ENCODE data around the gene GRM2.
"Not testable (repeated sequence)": the region's sequence is repeated elsewhere in the genome, so short reads cannot be mapped to it uniquely, and the experiment has no call there.

Gene GRM2

DNA sequence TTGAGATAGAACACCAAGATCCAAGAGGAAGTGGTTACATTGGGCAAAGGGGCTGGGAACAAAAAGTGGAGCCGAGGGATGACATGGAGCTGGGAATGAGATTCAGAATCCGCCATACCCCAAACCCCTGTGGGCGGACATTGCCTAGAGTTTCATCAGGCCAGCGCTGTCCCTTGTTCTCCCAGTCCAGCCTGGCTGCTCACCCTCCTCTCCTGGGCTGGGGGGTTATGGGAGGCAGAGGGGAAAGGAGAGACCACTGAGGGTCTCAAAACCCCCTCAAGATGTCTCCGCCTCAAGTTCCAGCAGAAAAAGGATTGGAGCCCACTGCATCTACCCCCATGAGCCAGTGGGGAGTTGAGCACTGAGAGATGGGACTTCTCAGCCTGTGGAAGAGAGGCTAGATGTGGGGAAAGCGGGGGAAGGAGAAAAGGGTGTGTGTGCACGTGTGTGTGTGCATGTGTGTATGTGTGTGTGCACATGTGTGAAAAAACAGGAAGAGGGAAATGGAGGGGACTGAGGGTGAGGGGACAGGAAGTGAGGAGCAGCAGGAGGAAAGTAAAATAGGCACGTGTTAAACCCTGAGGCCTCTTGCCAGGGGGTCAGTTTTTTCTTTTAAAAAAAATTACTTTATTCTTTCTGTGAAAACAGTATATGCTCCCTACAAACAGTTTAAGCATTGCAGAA, 14.3 kb downstream of the GRM2 start:
- no peak for DNase-seq (ENCODE audit: low read depth in 4 of 4, low spot score in 1 of 4)

DNA sequence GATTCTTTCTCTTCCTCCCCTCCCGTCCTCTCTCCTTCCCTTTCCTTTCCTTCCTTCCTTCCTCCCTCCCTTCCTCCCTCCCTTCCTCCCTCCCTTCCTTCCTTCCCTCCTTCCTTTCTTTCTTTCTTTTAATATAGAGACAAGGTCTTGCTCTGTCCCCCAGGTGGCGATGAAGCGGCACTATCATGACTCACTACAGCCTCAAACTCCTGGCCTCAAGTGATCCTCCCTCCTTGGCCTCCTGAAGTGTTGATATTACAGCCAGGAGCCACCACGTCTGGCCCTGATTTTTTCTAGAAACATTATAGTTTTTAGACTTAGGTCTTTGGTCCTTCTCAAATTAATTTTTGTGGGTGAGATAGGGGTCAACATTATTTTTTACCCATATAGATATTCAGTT, 15.5 kb downstream of the GRM2 start:
- DNase-seq (ENCODE audit: low read depth in 4 of 4, low spot score in 1 of 4), result no peak

DNA sequence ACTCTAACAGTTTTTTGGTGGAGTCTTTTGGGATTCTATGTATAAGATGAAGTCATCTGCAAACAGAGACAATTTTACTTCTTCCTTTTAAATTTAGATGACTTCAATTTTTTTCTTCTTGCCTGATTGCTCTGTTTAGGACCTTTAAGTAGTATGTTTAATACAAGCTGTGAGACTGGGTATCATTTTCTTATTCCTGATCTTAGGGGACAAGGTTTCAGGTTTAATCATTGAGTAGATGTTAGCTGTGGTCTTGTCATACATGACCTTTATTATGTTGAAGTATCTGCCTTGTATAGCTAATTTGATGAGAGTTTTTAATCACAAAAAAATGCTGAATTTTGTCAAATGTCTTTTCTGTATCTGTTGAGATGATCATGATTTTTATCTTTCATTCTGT, 20.6 kb downstream of the GRM2 start:
- no peak for DNase-seq (ENCODE audit: low read depth in 4 of 4, low spot score in 1 of 4)

DNA sequence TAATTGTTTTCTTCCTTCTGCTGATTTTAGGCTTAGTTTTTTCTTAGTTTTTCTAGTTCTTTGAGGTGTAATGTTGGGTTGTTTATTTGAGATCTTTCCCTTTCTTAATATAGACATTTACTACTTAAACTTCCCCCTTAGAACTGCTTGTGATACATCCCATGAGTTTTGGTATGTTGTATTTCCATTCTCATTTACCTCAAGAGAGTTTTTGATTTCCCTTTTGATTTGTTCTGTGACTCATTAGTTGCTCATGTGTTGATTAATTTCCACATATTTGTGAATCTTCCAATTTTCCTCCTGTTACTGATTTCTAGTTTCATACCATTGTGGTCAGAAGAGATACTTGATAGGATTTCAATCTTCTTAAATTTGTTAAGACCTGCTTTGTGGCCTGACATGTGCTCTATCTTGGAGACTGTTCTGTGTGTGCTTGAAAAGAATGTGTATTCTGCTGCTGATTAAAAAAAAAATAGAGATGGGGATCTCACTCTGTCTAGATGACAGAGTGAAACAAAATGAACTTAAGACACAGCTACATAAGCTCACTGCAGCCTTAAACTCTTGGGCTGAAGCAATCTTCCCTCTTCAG, 22.3 kb downstream of the GRM2 start:
- DNase-seq (ENCODE audit: low read depth in 4 of 4, low spot score in 1 of 4), result no peak

DNA sequence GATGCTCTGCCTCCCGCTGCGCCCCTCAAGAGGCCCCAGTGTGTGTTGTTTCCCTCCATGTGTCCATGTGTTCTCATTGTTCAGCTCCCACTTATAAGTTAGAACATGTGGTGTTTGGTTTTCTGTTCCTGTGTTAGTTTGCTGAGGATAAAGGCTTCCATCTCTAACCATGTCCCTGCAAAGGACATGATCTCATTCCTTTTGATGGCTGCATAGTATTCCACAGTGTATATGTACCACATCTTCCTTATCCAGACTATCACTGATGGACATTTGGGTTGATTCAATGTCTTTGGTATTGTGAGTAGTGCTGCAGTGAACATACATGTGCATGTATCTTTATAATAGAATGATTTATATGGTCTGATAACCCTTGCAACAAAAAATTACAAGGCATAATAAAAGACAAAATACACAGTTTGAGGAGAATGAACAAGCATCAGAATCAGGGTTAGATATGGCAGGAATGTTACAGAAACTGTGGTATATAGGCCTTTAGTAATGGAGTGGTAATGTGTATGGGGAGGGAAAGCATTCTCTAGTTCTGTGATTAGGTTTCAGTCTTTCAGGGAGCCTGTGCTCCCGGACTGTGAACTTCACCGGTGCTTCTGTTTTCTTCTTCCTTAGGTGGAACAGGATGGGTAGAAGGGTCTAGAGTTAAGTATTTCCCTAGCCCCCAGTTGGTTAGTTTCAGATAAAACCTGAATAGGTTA, 27.1 kb downstream of the GRM2 start:
- no peak for DNase-seq (ENCODE audit: low read depth in 4 of 4, low spot score in 1 of 4)

DNA sequence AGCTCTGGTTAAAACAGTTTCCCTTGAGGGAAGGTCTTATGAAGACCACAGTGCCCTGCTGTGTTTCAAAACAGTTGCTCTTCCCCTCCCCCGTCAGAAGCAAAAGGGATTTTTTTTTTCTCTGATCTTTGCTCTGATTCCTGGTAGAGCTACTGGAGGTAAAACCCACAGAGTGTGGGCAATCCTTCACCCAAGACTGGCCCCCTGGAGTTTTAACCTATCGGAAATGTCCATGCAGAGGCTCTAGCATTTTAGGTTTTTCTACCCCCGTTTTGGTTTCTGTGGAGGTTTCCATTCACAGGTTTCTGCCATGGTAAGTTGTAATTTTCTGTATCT, 27.7 kb downstream of the GRM2 start:
- DNase-seq (ENCODE audit: low read depth in 4 of 4, low spot score in 1 of 4), result no peak

DNA sequence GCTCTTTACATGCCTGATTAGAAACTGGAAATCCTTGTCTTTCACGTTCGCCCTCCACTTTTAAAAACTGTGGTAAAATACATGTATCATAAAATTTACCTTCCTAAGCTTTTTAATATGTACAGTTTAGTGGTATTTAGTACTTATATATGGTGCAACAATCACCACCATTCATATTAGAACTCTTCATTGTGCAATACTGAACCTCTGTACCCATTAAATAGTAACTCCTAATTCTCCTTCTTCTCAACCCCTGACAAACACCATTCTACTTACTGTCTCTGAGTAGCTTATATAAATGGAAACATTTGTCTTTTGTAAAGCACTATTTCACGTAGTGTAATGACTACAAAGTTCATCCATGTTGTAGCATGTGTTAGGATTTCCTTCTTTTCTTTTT, 28.2 kb downstream of the GRM2 start:
- no peak for DNase-seq (ENCODE audit: low read depth in 4 of 4, low spot score in 1 of 4)

DNA sequence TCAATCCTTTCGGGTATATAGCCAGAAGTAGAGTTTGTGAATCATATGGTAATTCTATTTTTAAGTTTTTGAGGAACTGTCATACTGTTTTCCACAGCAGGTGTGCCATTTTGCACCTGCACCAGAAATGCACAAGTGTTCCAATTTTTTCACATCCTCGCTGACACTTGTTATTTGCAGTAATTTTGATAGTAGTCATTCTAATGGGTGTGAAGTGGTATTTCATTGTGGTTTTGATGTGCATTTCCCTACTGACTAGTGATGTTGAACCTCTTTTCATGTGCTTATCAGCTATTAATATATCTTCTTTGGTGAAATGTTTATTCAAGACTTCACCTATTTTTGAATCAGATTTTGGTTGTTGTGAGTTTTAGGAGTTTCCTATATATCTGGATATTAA, 29.1 kb downstream of the GRM2 start:
- no peak for DNase-seq (ENCODE audit: low read depth in 4 of 4, low spot score in 1 of 4)

DNA sequence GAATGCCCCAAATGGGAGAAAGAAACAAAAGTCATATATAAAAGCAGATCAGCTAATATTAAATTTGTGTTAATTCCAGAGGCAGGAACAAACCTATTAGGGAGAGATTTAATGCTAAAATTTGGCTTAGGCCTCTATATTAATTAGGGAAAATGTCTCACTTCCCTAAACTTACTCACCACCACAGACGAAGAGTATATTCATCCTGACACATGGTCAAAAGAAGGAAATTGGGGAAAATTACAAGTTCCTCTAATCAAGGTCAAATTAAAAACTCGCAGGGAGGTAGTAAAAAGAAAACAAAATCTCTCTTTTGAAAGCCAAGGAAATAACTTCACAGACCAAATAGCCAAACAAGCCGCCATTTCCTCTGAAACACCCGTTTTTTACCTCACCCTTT, 32.2 kb downstream of the GRM2 start:
- DNase-seq (ENCODE audit: low read depth in 4 of 4, low spot score in 1 of 4), result no peak

DNA sequence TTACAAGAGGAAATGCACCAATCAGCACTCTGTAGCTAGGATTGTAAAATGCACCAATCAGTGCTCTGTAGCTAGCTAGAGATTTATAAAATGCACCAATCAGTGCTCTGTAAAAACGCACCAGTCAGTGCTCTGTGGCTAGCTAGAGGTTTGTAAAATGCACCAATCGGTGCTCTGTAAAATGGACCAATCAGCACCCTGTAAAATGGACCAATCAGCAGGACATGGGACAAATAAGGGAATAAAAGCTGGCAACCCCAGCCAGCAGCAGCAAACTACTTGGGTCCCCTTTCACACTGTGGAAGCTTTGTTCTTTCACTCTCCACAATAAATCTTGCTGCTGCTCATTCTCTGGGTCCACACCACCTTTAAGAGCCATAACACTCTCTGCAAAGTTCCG, 35.5 kb downstream of the GRM2 start:
- DNase-seq (ENCODE audit: low read depth in 4 of 4, low spot score in 1 of 4), result not testable (repeated sequence)

DNA sequence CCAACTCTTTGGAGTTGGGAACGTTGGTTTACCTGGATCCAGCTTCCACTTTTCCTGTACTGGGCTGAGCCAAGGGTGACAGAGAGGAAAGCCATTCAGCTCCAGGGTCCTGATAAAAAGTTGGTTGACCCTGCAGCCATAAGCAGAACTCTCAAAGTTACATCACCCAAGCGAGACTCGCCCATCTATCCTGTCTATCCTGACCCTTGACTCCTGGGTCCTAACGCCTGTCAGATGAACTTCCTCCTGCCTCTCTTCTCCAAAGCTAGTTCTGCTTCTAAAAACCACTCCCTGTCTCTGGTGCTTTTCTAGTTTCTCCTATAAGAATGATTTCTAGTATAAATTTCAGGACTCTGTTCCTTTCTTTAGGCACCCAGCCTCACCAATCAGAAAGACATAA, 36.1 kb downstream of the GRM2 start:
- not testable (repeated sequence) for DNase-seq (ENCODE audit: low read depth in 4 of 4, low spot score in 1 of 4)

DNA sequence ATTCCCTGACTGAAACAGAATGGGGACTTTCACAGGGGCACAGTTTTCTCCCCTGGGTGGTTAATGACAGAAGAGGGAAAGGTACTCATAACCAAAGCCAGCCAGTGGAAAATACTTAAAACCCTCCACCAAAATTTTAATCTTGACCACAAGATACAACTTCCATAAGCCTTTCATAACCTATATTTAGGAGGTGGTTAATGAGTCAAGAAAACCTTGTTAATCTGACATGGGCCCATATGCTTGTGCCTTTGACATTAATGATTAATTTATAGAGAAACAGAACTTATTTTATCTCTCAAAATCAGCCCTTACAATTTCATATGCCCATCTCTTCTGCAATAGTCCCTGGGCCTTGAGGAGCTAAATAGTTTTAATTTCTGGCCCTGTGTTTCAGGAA, 41.0 kb downstream of the GRM2 start:
- no peak for DNase-seq (ENCODE audit: low read depth in 4 of 4, low spot score in 1 of 4)

DNA sequence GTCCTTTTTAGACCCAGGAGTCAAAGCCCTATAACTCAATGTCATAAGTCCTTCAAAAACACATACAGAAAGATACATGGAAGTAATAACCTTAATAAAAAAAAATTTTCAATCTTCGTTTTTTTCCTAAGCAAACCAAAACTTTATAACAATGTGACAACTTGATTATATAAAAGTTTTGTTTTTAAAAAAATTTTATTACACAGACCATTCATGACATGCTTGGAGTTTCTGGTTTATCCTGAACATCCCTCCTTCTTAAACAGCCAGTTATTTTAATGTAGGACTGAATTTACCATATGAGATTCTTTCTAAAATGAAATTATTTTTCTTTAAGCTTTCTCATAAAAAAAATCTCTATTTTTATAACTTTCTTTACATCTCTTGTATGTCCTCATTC, 41.5 kb downstream of the GRM2 start:
- DNase-seq (ENCODE audit: low read depth in 4 of 4, low spot score in 1 of 4), result no peak

DNA sequence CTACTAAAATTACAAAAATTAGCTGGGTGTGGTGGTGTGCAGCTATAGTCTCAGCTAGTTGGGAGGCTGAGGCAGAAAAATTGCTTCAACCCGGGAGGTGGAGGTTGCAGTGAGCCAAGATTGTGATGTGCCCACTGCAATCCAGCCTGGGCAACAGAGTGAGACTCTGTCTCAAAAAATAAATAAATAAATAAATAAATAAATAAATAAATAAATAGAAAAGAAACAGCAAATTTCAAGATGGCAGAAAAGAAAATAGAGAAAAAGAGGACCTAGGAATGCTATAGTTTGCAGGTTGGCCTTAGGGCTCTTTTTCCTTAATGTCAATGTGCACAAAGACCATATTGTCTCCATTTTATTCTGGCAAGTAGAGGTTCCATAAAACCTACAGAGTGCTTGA, 44.0 kb downstream of the GRM2 start:
- no peak for DNase-seq (ENCODE audit: low read depth in 4 of 4, low spot score in 1 of 4)

DNA sequence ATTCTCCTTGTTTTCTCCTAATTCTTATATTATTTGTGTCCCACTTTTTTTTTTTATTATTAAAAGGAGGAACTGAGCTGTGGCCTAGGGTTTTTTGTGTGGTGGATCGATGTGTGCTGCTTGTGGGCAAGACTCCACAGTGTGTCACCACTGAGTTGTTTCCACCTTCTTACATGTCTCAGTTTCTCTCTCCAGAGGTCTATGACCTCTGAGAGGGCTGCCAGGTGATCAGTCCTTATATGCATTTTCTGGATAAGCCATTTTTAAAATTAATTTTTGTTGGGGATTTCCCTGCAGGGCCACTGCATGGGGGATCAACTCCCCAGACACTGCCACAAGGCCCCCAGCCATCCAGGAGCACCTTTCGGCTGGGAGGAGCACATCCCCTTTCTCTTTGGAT, 44.4 kb downstream of the GRM2 start:
- no peak for DNase-seq (ENCODE audit: low read depth in 4 of 4, low spot score in 1 of 4)

DNA sequence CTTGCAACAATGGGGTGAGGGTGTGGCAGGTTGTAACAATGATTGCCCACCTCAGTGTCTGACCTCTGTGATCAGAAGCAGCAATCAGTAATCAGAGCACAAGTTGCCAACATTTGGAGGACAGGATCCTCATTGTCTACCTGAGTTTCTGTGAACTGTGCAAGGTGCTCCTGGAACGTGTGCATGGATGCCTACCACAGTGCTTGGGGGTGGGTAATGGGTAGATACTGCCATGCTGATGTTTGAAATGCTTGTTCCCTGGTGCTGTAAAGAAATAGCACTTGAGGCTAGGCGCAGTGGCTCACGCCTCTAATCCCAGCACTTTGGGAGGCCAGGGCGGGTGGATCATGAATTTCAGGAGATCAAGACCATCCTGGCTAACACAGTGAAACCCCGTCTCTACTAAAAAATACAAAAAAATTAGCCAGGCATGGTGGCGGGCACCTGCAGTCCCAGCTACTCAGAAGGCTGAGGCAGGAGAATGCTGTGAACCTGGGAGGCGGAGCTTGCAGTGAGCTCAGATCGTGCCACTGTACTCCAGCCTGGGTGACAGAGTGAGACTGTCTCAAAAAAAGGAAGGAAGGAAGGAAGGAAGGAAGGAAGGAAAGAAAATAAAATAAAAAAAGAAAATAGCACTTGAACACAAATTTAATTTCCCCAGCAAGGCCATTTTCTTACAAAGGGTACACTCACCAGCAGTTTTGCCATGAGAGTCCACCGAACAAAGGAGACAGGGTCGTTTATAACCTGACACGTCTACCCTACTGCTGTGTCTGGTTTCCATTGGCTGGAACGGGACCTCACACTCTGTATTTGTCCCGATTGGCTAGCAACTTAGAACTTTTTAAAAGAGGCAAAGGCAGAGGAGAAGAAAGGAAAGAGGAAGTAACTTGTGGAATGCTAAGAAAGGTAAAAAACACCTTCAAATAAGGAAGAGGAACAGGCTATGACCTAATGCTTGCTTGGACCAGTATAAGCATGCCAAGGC, 47.2 kb downstream of the GRM2 start:
- not testable (repeated sequence) for DNase-seq (ENCODE audit: low read depth in 4 of 4, low spot score in 1 of 4)

DNA sequence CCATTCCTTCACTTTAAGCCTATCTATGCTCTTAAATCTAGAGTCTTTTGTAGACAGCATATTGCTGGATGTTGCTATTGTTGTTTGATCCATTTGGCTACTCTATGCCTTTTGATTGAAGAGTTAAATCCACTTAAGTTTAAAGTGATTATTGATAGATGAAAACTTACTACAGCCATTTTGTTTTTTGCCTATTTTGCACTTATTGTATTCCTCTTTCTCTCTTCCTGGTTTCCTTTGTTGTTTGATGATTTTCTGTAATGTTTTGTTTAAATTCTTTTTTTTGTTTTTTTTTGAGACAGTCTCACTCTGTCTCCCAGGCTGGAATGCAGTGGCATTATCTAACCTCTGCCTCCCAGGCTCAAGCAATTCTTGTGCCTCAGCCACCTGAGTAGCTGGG, 52.3 kb downstream of the GRM2 start:
- no peak for DNase-seq (ENCODE audit: low read depth in 4 of 4, low spot score in 1 of 4)
